Smooth muscle cell of the brain vasculature (primary cell): Measurements from ENCODE around the gene ADIPOR2.

Experiments
- DNase-seq: peaks from one replicate; pipeline ENCODE4 v3.0.0-alpha.2; 2012; ENCODE audit warnings: low read depth, low spot score

The ADIPOR2 gene

GRCh38 chr12:1830401-1830845, 139.6 kb downstream of the ADIPOR2 start:
- DNase-seq, result no peak

- no peak for DNase-seq
Measured at GRCh38 chr12:1830981-1831963, 140.4 kb downstream of the ADIPOR2 start.

GRCh38 chr12:1832801-1833595, 142.1 kb downstream of the ADIPOR2 start:
- DNase-seq, result no peak

GRCh38 chr12:1833596-1834028, 142.7 kb downstream of the ADIPOR2 start:
- no peak for DNase-seq

GRCh38 chr12:1834186-1834925, 143.5 kb downstream of the ADIPOR2 start:
- DNase-seq, result no peak

GRCh38 chr12:1835211-1836131, 144.6 kb downstream of the ADIPOR2 start:
- DNase-seq, result no peak

- no peak for DNase-seq
Measured at GRCh38 chr12:1836241-1836803, 145.5 kb downstream of the ADIPOR2 start.

- no peak for DNase-seq
Measured at GRCh38 chr12:1836854-1837421, 146.1 kb downstream of the ADIPOR2 start.

- DNase-seq, result peak; percentile 35
Measured at GRCh38 chr12:1837541-1838204, 146.8 kb downstream of the ADIPOR2 start.
